ENCODE results near the gene ANKMY1.

Gene ANKMY1

DNA sequence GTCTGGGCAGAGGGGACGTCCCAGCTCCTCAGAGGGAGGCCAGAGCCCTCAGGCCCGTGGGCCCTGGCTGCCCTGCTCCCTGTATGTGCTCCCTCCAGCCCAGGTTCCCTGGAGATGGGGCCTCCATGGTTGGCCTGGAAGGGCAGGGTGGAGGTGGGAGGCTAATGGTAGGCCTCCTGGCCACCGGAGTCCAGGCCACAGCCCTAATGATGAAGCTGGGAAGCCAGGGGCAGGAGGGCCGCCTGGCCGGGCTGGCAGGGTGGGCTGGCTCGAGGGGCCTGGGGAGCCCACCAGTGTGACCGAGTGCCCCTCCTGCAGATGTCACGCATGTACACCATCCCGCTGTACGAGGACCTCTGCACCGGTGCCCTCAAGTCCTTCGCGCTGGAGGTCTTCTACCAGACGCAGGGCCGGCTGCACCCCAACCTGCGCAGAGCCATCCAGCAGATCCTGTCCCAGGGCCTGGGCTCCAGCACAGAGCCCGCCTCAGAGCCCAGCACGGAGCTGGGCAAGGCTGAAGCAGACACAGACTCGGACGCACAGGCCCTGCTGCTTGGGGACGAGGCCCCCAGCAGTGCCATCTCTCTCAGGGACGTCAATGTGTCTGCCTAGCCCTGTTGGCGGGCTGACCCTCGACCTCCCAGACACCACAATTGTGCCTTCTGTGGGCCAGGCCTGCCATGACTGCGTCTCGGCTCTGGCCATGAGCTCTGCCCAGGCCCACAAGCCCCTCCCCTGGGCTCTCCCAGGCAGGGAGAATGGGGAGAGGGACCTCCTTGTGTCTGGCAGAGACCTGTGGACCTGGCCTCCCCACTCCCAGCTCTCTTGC lies 19.7 kb upstream of the ANKMY1 start:
- intact Hi-C loops (cut with DNase I; ENCODE audit: low total_unique reads) = no loop called here

DNA sequence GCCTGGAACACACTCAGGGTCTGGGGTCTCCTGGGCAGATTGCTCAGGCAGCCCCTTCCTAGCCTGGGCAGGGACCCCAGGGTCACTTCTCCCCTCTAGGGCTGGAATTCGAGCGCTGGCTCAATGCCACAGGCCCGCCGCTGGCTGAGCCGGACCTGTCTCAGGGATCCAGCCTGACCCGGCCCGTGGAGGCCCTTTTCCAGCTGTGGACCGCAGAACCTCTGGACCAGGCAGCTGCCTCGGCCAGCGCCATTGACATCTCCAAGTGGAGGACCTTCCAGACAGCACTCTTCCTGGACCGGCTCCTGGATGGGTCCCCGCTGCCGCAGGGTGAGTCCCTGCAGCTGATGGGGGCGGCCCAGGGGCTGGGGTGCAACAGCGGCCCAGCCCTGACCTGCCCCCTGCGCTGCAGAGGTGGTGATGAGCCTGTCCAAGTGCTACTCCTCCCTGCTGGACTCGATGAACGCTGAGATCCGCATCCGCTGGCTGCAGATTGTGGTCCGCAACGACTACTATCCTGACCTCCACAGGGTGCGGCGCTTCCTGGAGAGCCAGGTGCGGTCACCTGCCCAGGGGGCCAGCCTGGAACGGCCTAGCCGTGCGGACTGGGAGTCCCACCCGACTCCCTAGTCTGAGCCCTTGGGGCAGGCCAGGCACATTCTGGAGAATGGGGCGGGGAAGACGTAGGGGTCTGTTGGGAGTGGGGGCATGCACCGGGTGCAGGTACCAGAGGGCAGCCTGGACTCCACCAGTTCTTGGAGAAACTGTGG lies 18.8 kb upstream of the ANKMY1 start:
- Histone ChIP-seq H3K27me3 (no peaks in the 10 kb centered on the region), H3K4me1 (peaks cover 0 to 17% (median 10%) of the 10 kb centered on the region in 4 donors), H3K27ac (no peak overlapping the region), H3K9me3 (no peaks in the 10 kb centered on the region), H3K36me3 (peaks cover 21 to 76% (median 66%) of the 10 kb centered on the region in 3 donors), H3K4me3 (no peak overlapping the region)
- intact Hi-C loops (cut with DNase I; ENCODE audit: low total_unique reads) = no loop called here
- no peak for TF ChIP-seq CTCF (IDR thresholded peaks at IDR 0.05)
- no peak for DNase-seq

More for the DNA sequence above, 19.7 kb upstream of the ANKMY1 start:
- H3K4me3 ChIP-seq = no peak overlapping the region
- DNase-seq = no peak
- no peaks in the 10 kb centered on the region for H3K27me3 ChIP-seq
- peaks cover 0 to 16% (median 9%) of the 10 kb centered on the region in 4 donors for H3K4me1 ChIP-seq
- H3K27ac ChIP-seq = no peak overlapping the region
- H3K9me3 ChIP-seq = no peaks in the 10 kb centered on the region
- TF ChIP-seq CTCF (IDR thresholded peaks at IDR 0.05) = no peak
- peaks cover 21 to 70% (median 63%) of the 10 kb centered on the region in 3 donors for H3K36me3 ChIP-seq

DNA sequence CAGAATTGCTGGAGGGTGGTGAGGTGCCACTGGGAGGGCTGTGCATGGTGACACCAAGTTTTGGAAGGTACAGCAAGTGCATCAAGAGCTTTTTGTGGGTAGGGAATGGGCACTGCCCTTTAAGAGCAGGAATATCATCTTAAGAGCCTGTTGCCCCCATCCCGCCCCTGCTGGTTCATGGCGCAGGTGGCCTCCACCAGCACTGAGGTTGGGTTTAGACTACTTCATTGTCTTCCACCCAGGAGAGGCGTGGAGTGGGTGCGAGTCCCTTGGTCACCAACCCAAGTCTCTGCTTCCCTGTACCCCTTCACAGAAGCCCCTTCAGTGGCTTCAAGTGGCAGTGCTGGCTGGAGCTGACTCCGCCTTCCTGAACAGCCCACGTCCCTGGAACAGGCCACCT lies 18.2 kb upstream of the ANKMY1 start:
- Histone ChIP-seq H3K27me3 (no peaks in the 10 kb centered on the region), H3K36me3 (peaks cover 21 to 82% (median 60%) of the 10 kb centered on the region in 3 donors), H3K27ac (no peak overlapping the region), H3K4me3 (no peak overlapping the region), H3K9me3 (no peaks in the 10 kb centered on the region), H3K4me1 (peaks cover 0 to 23% (median 12%) of the 10 kb centered on the region in 4 donors)
- TF ChIP-seq CTCF (IDR thresholded peaks at IDR 0.05) = no peak
- intact Hi-C loops (cut with DNase I; ENCODE audit: low total_unique reads) = no loop called here
- no peak for DNase-seq

- no peak for TF ChIP-seq CTCF (IDR thresholded peaks at IDR 0.05)
- Histone ChIP-seq H3K27me3 (no peaks in the 10 kb centered on the region), H3K9me3 (no peaks in the 10 kb centered on the region), H3K4me3 (no peak overlapping the region), H3K27ac (no peak overlapping the region), H3K4me1 (peaks cover 0 to 30% (median 18%) of the 10 kb centered on the region in 4 donors), H3K36me3 (peaks cover 21 to 85% (median 54%) of the 10 kb centered on the region in 3 donors)
- DNase-seq = no peak
- intact Hi-C loops (cut with DNase I; ENCODE audit: low total_unique reads) = no loop called here
These were observed 17.5 kb upstream of the ANKMY1 start for GRCh38 chr2:240575101-240575965.

DNA sequence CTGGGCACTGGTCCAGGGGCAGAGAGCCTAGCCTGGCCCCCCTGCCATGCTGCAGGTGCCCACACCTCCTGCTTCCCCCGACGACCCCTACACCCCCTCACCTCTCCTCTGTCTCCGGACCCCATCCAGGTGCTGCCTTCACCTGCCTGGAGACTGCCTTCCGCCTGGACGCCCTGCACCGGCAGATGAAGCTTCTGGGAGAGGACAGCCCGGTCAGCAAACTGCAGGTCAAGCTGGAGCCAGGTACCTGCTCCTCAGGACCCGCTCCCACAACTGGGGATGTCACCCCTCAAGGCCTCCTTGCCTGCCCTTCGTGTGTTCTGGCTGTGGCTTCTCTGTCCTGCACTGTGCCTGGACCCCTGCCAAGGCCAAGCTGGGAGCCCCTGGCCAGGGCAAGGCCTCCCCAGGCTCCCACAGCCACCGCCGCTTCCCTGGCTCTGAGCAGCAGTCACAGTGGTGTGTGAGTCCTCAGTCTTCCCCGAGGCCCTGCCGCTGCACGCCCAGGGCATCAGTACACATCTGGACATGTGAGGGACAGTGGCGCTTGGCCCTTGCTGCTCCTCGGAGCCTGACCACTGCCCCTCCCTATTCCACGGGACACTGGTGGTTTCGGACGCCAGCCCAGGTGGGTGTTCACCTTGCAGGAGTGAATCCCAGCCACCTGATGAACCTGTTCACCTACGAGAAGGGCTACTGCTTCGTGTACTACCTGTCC lies 16.8 kb upstream of the ANKMY1 start:
- intact Hi-C loops (cut with DNase I; ENCODE audit: low total_unique reads) = no loop called here
- Histone ChIP-seq H3K36me3 (peaks cover 21 to 85% (median 54%) of the 10 kb centered on the region in 3 donors), H3K4me3 (no peak overlapping the region), H3K27me3 (no peaks in the 10 kb centered on the region), H3K4me1 (peaks cover 0 to 31% (median 20%) of the 10 kb centered on the region in 4 donors), H3K9me3 (no peaks in the 10 kb centered on the region), H3K27ac (no peak overlapping the region)
- DNase-seq = no peak
- TF ChIP-seq CTCF (IDR thresholded peaks at IDR 0.05) = no peak
